ENCODE results near the gene RGS11. TPM values are rescaled to one million over a fixed set of nuclear protein-coding genes. Genes with fewer than 3 reads are reported as not detected.

The RGS11 gene
- total RNA-seq, 1 experiment from 2014 or later: not detected

- BruUV-seq (replicated peaks): no TSS peak
- Histone ChIP-seq H3K4me1 (ENCODE audit: insufficient read depth, low read length, poor library complexity, severe bottlenecking) (no peaks in the 10 kb centered on the region), H3K9me3 (ENCODE audit: low read depth, low read length, poor library complexity, severe bottlenecking) (no peaks in the 10 kb centered on the region), H3K4me3 (ENCODE audit: low read depth, low read length, poor library complexity, severe bottlenecking) (no peak overlapping the region), H3K36me3 (ENCODE audit: insufficient read depth, low read length, poor library complexity, severe bottlenecking) (no peaks in the 10 kb centered on the region), H3K27ac (ENCODE audit: low read depth, low read length, poor library complexity, severe bottlenecking) (no peak overlapping the region), H3K27me3 (replicated peaks; ENCODE audit: insufficient read depth, low read depth, low read length, poor library complexity) (no peaks in the 10 kb centered on the region)
- POLR2A ChIA-PET (ENCODE audit: low non-redundant PET): no interaction called here
- no peak for DNase-seq (ENCODE audit: low spot score)
- TF ChIP-seq CTCF (conservative IDR thresholded peaks at IDR 0.05; ENCODE audit: low read depth, low read length) (no peak), EZH2 (IDR thresholded peaks at IDR 0.05; ENCODE audit: borderline replicate concordance, low read depth, low read length, poor library complexity, severe bottlenecking) (no peak)
- intact Hi-C loops (cut with micrococcal nuclease; ENCODE audit: unreplicated experiment): no loop called here
- CTCF ChIA-PET: no interaction called here
Measured at GRCh38 chr16:318628-319027, 42.9 kb upstream of the RGS11 start.

DNA sequence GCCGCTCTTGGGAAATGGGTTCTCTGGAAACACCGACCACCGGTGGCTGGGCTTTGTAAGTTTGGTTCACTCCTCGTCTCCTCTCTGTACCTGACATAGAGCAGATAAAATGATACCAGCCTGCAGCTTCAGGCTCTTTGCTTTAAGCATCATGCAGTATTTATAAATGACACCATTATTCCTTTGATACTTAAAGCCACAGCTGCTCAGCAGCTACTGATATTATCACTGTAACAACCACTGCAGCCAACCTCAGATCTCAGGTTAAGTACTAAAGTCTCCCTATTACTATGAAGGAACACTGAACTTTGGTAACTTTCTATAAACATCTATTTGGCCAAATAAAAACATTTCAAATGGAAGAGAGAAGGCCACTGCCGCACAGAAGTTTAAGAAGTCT is 41.8 kb upstream of the RGS11 start:
- H3K27me3 ChIP-seq (replicated peaks; ENCODE audit: insufficient read depth, low read depth, low read length, poor library complexity): no peaks in the 10 kb centered on the region
- DNase-seq (ENCODE audit: low spot score): no peak
- ChIA-PET CTCF (no interaction called here), POLR2A (ENCODE audit: low non-redundant PET) (no interaction called here)
- no peaks in the 10 kb centered on the region for H3K4me1 ChIP-seq (ENCODE audit: insufficient read depth, low read length, poor library complexity, severe bottlenecking)
- no peak overlapping the region for H3K4me3 ChIP-seq (ENCODE audit: low read depth, low read length, poor library complexity, severe bottlenecking)
- no TSS peak for BruUV-seq (replicated peaks)
- intact Hi-C loops (cut with micrococcal nuclease; ENCODE audit: unreplicated experiment): no loop called here
- TF ChIP-seq CTCF (conservative IDR thresholded peaks at IDR 0.05; ENCODE audit: low read depth, low read length) (no peak), EZH2 (IDR thresholded peaks at IDR 0.05; ENCODE audit: borderline replicate concordance, low read depth, low read length, poor library complexity, severe bottlenecking) (no peak)
- H3K27ac ChIP-seq (ENCODE audit: low read depth, low read length, poor library complexity, severe bottlenecking): no peak overlapping the region
- H3K36me3 ChIP-seq (ENCODE audit: insufficient read depth, low read length, poor library complexity, severe bottlenecking): peaks cover 2% of the 10 kb centered on the region
- H3K9me3 ChIP-seq (ENCODE audit: low read depth, low read length, poor library complexity, severe bottlenecking): no peaks in the 10 kb centered on the region

- BruUV-seq (replicated peaks): no TSS peak
- no peaks in the 10 kb centered on the region for H3K4me1 ChIP-seq (ENCODE audit: insufficient read depth, low read length, poor library complexity, severe bottlenecking)
- POLR2A ChIA-PET (ENCODE audit: low non-redundant PET): no interaction called here
- CTCF ChIA-PET: no interaction called here
- H3K9me3 ChIP-seq (ENCODE audit: low read depth, low read length, poor library complexity, severe bottlenecking): no peaks in the 10 kb centered on the region
- no peak overlapping the region for H3K27ac ChIP-seq (ENCODE audit: low read depth, low read length, poor library complexity, severe bottlenecking)
- intact Hi-C loops (cut with micrococcal nuclease; ENCODE audit: unreplicated experiment): no loop called here
- no peak for DNase-seq (ENCODE audit: low spot score)
- H3K4me3 ChIP-seq (ENCODE audit: low read depth, low read length, poor library complexity, severe bottlenecking): no peak overlapping the region
- no peaks in the 10 kb centered on the region for H3K27me3 ChIP-seq (replicated peaks; ENCODE audit: insufficient read depth, low read depth, low read length, poor library complexity)
- H3K36me3 ChIP-seq (ENCODE audit: insufficient read depth, low read length, poor library complexity, severe bottlenecking): peaks cover 6% of the 10 kb centered on the region
- TF ChIP-seq CTCF (conservative IDR thresholded peaks at IDR 0.05; ENCODE audit: low read depth, low read length): no peak
- no peak for TF ChIP-seq EZH2 (IDR thresholded peaks at IDR 0.05; ENCODE audit: borderline replicate concordance, low read depth, low read length, poor library complexity, severe bottlenecking)
Measured at GRCh38 chr16:316741-317464, 41.2 kb upstream of the RGS11 start.
